GM18870 (cell line): Measurements from ENCODE around the gene LST1.

Experiments used
- ATAC-seq: cut with Tn5 transposase; IDR thresholded peaks from one replicate; pipeline ENCODE4 v1.9.1; 2021; ENCODE audit warnings: moderate library complexity; ENCODE audit not compliant: unreplicated experiment

The LST1 gene

GRCh38 chr6:31559958-31560696, 25.9 kb upstream of the LST1 start:
- peak; percentile 61 for ATAC-seq

GRCh38 chr6:31560697-31561058, 25.4 kb upstream of the LST1 start:
- ATAC-seq, result no peak

GRCh38 chr6:31567531-31568370, 18.3 kb upstream of the LST1 start:
- ATAC-seq, result no peak

- peak; percentile 76 for ATAC-seq
Measured at GRCh38 chr6:31568537-31568961, 17.5 kb upstream of the LST1 start.

- ATAC-seq, result no peak
Measured at GRCh38 chr6:31569861-31570536, 16.1 kb upstream of the LST1 start.

- ATAC-seq, result peak; percentile 40
Measured at GRCh38 chr6:31572041-31572911, 13.8 kb upstream of the LST1 start, which contains the start of gene LTA. TSS of gene LTA (plus strand) at chr6:31572289. CDS start at chr6:31572743, 454 bp downstream.

GRCh38 chr6:31573239-31574105, 12.6 kb upstream of the LST1 start:
- ATAC-seq, result no peak

GRCh38 chr6:31574106-31575061, 11.7 kb upstream of the LST1 start:
- no peak for ATAC-seq

- ATAC-seq, result no peak
Measured at GRCh38 chr6:31575335-31575901, 10.7 kb upstream of the LST1 start, which contains the start of gene TNF. TSS of gene TNF (plus strand) at chr6:31575565. CDS start at chr6:31575742, 177 bp downstream.

- ATAC-seq, result no peak
Measured at GRCh38 chr6:31575952-31576685, 10.0 kb upstream of the LST1 start.

- no peak for ATAC-seq
Measured at GRCh38 chr6:31576897-31577578, 9.0 kb upstream of the LST1 start.

- no peak for ATAC-seq
Measured at GRCh38 chr6:31577579-31577966, 8.5 kb upstream of the LST1 start.

GRCh38 chr6:31578184-31579118, 7.6 kb upstream of the LST1 start:
- no peak for ATAC-seq

GRCh38 chr6:31579119-31579505, 7.0 kb upstream of the LST1 start:
- ATAC-seq, result no peak

GRCh38 chr6:31579546-31580437, 6.3 kb upstream of the LST1 start:
- ATAC-seq, result no peak
